H1 (cell line): ENCODE results near the gene RPS6KA5. TPM values are rescaled to one million over a fixed set of nuclear protein-coding genes. Genes with fewer than 3 reads are reported as not detected.

Experiments
- CHD2 ChIP-seq: IDR thresholded peaks from 2 replicates; pipeline ENCODE4 v1.6.1; 2012; ENCODE audit warnings: low read length, improper control_type of control experiment
- CHD7 ChIP-seq: fragments of 300-600 bp; sonication (generic); IDR thresholded peaks from 2 replicates; pipeline ENCODE4 v1.7.1; 2012; ENCODE audit warnings: low read length, moderate library complexity, mild to moderate bottlenecking, inconsistent platforms; ENCODE audit not compliant: insufficient replicate concordance
- polyA plus RNA-seq, 7 experiments: library from polyadenylated mRNA; depleted of rRNA in 3 of 7; stranded (reverse) in 5 of 7; unstranded in 2 of 7; fragments of >200 nt in 5 of 7; fragments of 200-250 nt in 2 of 7; gene quantifications; 1 replicate in 5 of 7; 2 replicates in 1 of 7; 4 replicates in 1 of 7; pipeline versions ENCODE4 v1.2.1 to v1.2.3, GENCODE V29; 2011 to 2013; ENCODE audit warnings: missing spikeins in 2 of 7, mixed read lengths in 2 of 7
- total RNA-seq: library from RNA; stranded (reverse); fragmentation: NEBNext Ultra II Directional; extraction: Animal tissue kit (Norgen Biotek cat#: 25700); gene quantifications from 2 replicates; pipeline ENCODE4 v1.2.1, GENCODE V29; 2021

The RPS6KA5 gene
- total and polyA plus RNA-seq, 2 of the 8 experiments (the other 6 are each of a cell fraction or from before 2014, with no cell fraction given), result 0.85 to 3.1 TPM

DNA sequence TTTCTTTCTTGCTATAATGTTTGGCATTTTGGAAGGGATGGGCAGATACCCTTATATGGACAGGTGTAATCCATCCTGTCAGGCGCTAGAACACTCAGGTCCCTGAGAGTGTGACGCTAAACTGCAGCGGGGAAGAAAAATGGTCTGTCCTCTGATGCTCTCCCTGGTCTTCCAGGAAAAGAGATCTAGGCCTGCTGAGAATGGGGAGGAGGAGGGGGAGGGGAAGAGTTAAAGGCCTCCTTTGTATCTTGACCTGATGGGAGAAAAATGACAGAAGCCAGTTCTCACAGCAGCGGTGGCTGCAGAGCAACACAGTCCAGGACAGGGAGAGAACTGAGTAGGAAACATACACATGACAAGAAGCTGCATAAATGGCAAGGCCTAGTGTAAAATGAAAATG is 61.1 kb downstream of the RPS6KA5 start (continued):
- no peak for TF ChIP-seq CHD7
- no peak for TF ChIP-seq CHD2
